HepG2 (cell line): Measurements from ENCODE around the gene ABL2. TPM values are rescaled to one million over a fixed set of nuclear protein-coding genes. Genes with fewer than 3 reads are reported as not detected.
A peak's percentile ranks its signal among the peaks of the same experiment; 100 is the strongest.

Experiments
- BRCA1 ChIP-seq: sonication (generic); formaldehyde crosslinking; IDR thresholded peaks from 2 replicates; pipeline ENCODE4 v1.4.0; 2020; ENCODE audit warnings: missing genetic modification reagents
- MAFK ChIP-seq, 2 experiments: IDR thresholded peaks in 1 of 2; conservative IDR thresholded peaks in 1 of 2; 2 replicates each; pipeline ENCODE4 v1.6.1; 2011; ENCODE audit warnings: improper control_type of control experiment in 2 of 2, low read length in 2 of 2
- NFAT5 ChIP-seq: sonication (generic); formaldehyde crosslinking; IDR thresholded peaks from 2 replicates; pipeline ENCODE4 v1.4.0; 2020; ENCODE audit warnings: missing genetic modification reagents
- PRDM4 ChIP-seq: sonication (generic); formaldehyde crosslinking; IDR thresholded peaks from 2 replicates; pipeline ENCODE4 v1.9.0; 2021; ENCODE audit warnings: missing genetic modification reagents, borderline replicate concordance
- ZNF263 ChIP-seq: sonication (generic); formaldehyde crosslinking; IDR thresholded peaks from 2 replicates; pipeline ENCODE4 v1.4.0; 2020; ENCODE audit warnings: missing genetic modification reagents
- ZNF331 ChIP-seq: sonication (generic); formaldehyde crosslinking; IDR thresholded peaks from 2 replicates; pipeline ENCODE4 v1.4.0; 2020; ENCODE audit warnings: missing genetic modification reagents
- polyA plus RNA-seq, 8 experiments: library from polyadenylated mRNA; depleted of rRNA in 3 of 8; stranded (reverse) in 7 of 8; unstranded in 1 of 8; fragments of >200 nt; fragmentation: Illumina TruSeq in 4 of 8; extraction: Trizol in 4 of 8; gene quantifications; 2 replicates each; pipeline versions ENCODE4 v1.2.1 to v1.2.3, GENCODE V29; 2011 to 2016; ENCODE audit warnings: low read depth in 4 of 8, missing spikeins in 1 of 8, mixed read lengths in 1 of 8; ENCODE audit not compliant: insufficient read depth in 1 of 8
- total RNA-seq, 5 experiments: library from RNA; depleted of rRNA; stranded (reverse); fragments of >200 nt; fragmentation: Illumina TruSeq; extraction: Trizol; gene quantifications; 2 replicates each; pipeline ENCODE4 v1.2.3, GENCODE V29; 2016; ENCODE audit warnings: low read depth in 1 of 5
- TF ChIP-seq, protein P1 (sequence below): sonication (generic); formaldehyde crosslinking; IDR thresholded peaks from 2 replicates; pipeline ENCODE4 v1.5.0; 2020; ENCODE audit warnings: missing genetic modification reagents, mild to moderate bottlenecking, borderline replicate concordance
- TF ChIP-seq, protein P2 (sequence below): sonication (generic); formaldehyde crosslinking; IDR thresholded peaks from 2 replicates; pipeline ENCODE4 v1.4.0; 2020; ENCODE audit warnings: missing genetic modification reagents, borderline replicate concordance
- TF ChIP-seq, protein P3 (sequence below): sonication (generic); formaldehyde crosslinking; IDR thresholded peaks from 2 replicates; pipeline ENCODE4 v1.4.0; 2020; ENCODE audit warnings: missing genetic modification reagents
- TF ChIP-seq, protein P4 (sequence below): sonication (generic); formaldehyde crosslinking; IDR thresholded peaks from 2 replicates; pipeline ENCODE4 v1.8.0; 2022; ENCODE audit warnings: mild to moderate bottlenecking, missing genetic modification reagents; ENCODE audit not compliant: insufficient replicate concordance

The ABL2 gene
- total and polyA plus RNA-seq, 2 of the 13 experiments (the other 11 are each of a cell fraction or from before 2014, with no cell fraction given), result 5.8 to 6.0 TPM

GRCh38 chr1:179091691-179092165 is 137.7 kb downstream of the ABL2 start (continued):
- TF ChIP-seq, protein P1, sequence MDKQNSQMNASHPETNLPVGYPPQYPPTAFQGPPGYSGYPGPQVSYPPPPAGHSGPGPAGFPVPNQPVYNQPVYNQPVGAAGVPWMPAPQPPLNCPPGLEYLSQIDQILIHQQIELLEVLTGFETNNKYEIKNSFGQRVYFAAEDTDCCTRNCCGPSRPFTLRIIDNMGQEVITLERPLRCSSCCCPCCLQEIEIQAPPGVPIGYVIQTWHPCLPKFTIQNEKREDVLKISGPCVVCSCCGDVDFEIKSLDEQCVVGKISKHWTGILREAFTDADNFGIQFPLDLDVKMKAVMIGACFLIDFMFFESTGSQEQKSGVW, result no peak
- TF ChIP-seq, protein P2, sequence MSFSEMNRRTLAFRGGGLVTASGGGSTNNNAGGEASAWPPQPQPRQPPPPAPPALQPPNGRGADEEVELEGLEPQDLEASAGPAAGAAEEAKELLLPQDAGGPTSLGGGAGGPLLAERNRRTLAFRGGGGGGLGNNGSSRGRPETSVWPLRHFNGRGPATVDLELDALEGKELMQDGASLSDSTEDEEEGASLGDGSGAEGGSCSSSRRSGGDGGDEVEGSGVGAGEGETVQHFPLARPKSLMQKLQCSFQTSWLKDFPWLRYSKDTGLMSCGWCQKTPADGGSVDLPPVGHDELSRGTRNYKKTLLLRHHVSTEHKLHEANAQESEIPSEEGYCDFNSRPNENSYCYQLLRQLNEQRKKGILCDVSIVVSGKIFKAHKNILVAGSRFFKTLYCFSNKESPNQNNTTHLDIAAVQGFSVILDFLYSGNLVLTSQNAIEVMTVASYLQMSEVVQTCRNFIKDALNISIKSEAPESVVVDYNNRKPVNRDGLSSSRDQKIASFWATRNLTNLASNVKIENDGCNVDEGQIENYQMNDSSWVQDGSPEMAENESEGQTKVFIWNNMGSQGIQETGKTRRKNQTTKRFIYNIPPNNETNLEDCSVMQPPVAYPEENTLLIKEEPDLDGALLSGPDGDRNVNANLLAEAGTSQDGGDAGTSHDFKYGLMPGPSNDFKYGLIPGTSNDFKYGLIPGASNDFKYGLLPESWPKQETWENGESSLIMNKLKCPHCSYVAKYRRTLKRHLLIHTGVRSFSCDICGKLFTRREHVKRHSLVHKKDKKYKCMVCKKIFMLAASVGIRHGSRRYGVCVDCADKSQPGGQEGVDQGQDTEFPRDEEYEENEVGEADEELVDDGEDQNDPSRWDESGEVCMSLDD (CRISPR knock-in tag), result no peak
- TF ChIP-seq, protein P3, sequence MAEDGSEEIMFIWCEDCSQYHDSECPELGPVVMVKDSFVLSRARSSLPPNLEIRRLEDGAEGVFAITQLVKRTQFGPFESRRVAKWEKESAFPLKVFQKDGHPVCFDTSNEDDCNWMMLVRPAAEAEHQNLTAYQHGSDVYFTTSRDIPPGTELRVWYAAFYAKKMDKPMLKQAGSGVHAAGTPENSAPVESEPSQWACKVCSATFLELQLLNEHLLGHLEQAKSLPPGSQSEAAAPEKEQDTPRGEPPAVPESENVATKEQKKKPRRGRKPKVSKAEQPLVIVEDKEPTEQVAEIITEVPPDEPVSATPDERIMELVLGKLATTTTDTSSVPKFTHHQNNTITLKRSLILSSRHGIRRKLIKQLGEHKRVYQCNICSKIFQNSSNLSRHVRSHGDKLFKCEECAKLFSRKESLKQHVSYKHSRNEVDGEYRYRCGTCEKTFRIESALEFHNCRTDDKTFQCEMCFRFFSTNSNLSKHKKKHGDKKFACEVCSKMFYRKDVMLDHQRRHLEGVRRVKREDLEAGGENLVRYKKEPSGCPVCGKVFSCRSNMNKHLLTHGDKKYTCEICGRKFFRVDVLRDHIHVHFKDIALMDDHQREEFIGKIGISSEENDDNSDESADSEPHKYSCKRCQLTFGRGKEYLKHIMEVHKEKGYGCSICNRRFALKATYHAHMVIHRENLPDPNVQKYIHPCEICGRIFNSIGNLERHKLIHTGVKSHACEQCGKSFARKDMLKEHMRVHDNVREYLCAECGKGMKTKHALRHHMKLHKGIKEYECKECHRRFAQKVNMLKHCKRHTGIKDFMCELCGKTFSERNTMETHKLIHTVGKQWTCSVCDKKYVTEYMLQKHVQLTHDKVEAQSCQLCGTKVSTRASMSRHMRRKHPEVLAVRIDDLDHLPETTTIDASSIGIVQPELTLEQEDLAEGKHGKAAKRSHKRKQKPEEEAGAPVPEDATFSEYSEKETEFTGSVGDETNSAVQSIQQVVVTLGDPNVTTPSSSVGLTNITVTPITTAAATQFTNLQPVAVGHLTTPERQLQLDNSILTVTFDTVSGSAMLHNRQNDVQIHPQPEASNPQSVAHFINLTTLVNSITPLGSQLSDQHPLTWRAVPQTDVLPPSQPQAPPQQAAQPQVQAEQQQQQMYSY (CRISPR knock-in tag), result no peak
- TF ChIP-seq ZNF263 (CRISPR knock-in tag), result no peak; the same call in 1 of the 2 replicates
- no peak for TF ChIP-seq MAFK (conservative IDR thresholded peaks at IDR 0.05 in 1 of 2, IDR thresholded peaks at IDR 0.05 in 1 of 2; ENCODE audit: low read length in 2 of 2)
- TF ChIP-seq ZNF331, result peak; percentile 89
- no peak for TF ChIP-seq PRDM4 (CRISPR knock-in tag)
- TF ChIP-seq BRCA1 (CRISPR knock-in tag), result no peak
- TF ChIP-seq NFAT5 (CRISPR knock-in tag), result no peak
- TF ChIP-seq, protein P4, sequence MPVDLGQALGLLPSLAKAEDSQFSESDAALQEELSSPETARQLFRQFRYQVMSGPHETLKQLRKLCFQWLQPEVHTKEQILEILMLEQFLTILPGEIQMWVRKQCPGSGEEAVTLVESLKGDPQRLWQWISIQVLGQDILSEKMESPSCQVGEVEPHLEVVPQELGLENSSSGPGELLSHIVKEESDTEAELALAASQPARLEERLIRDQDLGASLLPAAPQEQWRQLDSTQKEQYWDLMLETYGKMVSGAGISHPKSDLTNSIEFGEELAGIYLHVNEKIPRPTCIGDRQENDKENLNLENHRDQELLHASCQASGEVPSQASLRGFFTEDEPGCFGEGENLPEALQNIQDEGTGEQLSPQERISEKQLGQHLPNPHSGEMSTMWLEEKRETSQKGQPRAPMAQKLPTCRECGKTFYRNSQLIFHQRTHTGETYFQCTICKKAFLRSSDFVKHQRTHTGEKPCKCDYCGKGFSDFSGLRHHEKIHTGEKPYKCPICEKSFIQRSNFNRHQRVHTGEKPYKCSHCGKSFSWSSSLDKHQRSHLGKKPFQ (CRISPR knock-in tag), result no peak
